HG03354 (cell line): Measurements from ENCODE around the gene CLEC16A.
A peak's percentile ranks its signal among the peaks of the same experiment; 100 is the strongest.

ENCODE experiments used
- ATAC-seq: cut with Tn5 transposase; IDR thresholded peaks from one replicate; pipeline ENCODE4 v1.9.1; 2021; ENCODE audit warnings: mild to moderate bottlenecking; ENCODE audit not compliant: unreplicated experiment, poor library complexity, severe bottlenecking

Gene CLEC16A

DNA sequence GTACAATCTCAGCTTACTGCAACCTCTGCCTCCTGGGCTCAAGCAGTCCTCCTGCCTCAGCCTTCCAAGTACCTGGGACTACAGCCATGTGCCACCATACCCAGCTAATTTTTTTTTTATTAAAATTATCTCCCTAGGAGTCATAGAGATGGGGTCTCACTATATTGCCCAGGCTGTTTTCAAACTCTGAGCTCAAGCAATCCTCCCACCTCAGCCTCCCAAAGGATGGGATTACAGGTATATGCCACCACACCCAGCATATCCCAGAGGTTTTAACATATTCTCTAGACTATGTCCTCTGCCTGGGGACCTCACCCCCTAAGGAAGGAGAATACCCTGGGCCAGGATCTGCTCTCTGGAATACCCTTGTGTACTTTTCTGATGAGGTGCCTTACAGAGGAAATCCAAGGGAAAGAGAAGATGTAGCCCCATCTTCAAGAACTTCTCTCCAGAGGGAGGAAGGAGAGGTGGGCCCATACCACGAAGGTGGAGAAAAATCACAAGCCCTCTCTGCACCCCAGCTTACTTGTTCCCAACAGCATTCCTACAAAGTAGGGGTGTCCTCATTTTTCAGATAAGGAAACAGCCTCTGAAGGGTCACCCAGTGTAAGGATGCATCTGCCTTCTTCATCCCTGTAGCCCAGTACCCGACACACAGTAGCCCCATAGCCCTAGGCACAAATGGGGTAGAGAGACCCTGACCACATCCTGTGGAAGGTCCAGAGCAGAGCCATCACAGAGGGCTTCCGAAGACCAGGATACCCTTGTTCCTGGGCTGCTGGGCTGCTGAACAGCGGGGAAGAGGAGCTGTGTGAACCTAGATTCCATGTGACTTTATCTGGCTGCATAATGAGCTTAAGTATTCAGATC, 160.0 kb downstream of the CLEC16A start:
- peak; percentile 24 for ATAC-seq

GRCh38 chr16:11105038-11105903, 160.9 kb downstream of the CLEC16A start:
- peak; percentile 71 for ATAC-seq

- ATAC-seq = no peak
Observed at GRCh38 chr16:11106726-11107125, 162.4 kb downstream of the CLEC16A start.

DNA sequence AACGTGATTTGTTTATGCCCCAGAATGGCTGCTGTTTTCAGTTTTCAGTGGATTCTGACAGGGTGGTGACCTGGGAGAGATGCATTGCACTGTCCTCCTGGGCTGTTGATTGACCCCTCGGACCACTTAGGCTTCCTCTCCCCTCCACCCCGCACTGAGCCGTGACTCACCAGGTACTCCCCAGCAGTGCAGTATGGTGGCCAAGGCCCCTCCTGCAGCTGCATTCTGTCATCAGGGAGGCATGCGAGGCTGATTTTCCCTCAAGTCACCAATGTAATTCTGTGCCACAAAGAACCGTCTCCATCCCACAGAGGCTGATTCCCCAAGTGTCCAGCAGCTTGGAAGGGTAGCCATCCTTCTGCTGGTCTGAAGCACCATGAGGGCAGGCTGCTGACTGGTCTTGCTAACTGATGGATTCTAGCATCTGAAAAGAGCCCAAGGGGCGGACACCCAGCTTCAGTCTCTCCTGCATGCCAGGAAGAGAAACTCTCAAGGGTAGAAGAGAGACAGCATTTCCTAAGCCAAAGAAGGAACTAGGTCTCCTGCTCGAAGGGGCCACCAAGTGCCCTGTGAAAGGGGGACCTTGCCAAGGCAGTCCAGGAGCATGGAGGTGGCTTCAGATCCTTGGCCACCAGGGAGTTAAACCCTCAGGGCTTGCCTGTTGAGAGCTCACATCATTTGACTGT, 163.6 kb downstream of the CLEC16A start:
- no peak for ATAC-seq

GRCh38 chr16:11108466-11108805, 164.1 kb downstream of the CLEC16A start:
- no peak for ATAC-seq

GRCh38 chr16:11109566-11109965, 165.2 kb downstream of the CLEC16A start:
- ATAC-seq = no peak

DNA sequence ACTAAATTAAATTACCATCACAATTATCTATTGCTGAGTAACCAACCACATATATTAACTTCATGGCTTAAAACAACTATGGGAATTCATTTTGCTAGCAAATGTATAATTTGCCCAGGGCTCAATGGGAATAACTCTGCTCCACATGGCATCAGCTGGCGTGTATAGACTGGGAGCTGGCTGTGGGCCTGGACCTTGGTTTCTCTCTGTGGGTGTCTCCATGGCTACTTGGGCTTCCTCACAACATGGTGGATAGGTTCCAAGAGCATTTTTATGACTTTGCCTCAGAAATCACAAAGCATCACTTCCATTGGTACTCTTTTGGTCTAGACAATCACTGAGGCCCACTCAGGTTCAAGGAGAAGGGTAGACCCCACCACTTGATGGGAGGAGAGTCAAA, 166.8 kb downstream of the CLEC16A start:
- ATAC-seq = no peak

- ATAC-seq = no peak
Observed at GRCh38 chr16:11111856-11112634, 167.7 kb downstream of the CLEC16A start.

DNA sequence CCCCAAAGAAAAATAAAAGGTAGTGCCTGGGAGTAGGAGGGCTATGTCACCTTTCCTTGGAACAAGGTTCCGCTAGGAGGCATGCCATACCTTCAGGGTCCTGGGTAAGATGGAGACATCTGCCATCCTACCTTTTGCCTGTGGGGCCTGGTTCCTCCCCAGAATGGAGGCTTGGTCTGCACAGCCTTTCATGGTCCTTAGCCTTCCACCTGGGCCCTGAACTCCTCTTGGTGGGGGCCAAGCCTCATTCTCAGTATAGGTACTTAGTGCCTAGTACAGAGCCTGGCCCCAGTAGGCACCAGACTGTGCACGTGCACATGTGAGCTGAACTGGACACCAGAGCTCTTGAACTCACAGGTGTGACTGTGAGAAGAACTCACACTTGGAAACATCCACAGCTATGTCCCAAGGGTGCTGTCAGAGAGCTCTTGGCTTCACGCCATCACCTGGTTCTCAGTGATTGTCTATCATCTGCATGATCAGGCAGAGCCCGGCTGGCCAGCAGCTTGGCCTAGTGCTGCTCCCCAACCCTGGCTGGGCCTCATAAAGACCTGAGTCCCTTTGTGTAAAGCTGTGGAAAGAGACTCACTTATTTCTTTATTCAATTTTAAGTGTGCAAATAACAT, 168.5 kb downstream of the CLEC16A start:
- ATAC-seq = no peak

DNA sequence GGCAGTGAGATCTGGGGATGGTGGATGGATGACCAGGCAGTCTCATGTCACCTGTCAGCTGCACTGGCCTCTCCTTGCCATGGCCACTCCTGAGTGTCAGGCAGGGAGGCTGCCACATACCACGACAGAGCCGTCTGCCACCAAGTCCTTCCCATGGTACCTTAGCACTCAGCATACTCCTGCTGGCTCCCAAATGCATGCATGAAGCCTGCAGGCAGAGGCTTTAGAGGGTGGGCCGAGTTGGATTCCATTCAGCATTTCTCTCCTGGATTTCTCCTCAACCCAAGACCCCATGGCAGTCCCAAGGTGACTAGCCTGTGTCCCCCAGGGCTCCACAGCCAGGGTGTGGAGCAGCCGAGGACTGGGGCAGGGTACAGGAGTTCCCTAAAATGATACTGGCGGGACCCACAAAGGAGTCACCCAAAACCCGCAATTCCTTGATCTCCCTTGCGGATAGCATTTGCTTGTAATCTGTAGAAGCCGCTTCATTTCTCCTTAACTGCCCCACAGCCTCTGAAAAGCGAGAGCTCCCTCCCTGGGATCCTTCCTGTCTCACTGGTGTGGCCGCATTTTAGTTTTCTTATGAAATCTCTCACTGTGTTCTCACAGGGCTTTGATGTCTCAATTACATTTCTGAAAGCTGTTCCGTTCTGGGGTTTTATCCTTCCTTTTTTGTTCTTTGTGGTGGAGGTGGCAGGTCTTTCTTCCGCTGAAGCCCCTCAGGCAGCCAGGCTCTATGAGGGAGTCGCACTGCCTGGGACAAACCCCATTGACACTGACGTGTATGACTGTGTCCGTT, 170.2 kb downstream of the CLEC16A start:
- ATAC-seq = no peak

GRCh38 chr16:11117576-11118211, 173.3 kb downstream of the CLEC16A start:
- no peak for ATAC-seq

- ATAC-seq = no peak
Observed at GRCh38 chr16:11118479-11118878, 174.1 kb downstream of the CLEC16A start.

GRCh38 chr16:11121083-11121608, 176.8 kb downstream of the CLEC16A start:
- ATAC-seq = no peak

- ATAC-seq = no peak
Observed at GRCh38 chr16:11121914-11122692, 177.7 kb downstream of the CLEC16A start.

DNA sequence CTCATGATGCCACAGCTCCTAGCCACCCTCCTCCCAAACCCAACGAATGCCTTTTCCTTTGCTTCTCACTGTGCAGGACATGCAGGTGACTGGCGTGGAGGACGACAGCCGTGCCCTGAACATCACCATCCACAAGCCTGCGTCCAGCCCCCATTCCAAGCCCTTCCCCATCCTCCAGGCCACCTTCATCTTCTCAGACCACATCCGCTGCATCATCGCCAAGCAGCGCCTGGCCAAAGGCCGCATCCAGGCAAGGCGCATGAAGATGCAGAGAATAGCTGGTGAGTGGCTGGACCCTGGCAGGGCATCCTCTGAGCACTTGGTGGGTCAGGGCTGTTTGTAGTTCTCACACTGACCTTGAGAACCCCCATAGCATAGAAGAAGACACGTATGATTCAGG, 179.3 kb downstream of the CLEC16A start:
- no peak for ATAC-seq

GRCh38 chr16:11125936-11126335, 181.6 kb downstream of the CLEC16A start:
- no peak for ATAC-seq
